Sigmoid colon (tissue), 4 donors: ENCODE measurements around the gene CAMK4.

Experiments used
- CTCF ChIP-seq, 4 experiments: fragments of 450-650 bp in 3 of 4; fragments of 200-600 bp in 1 of 4; IDR thresholded peaks; one replicate each; pipeline ENCODE4 v1.5.1; 2016 to 2019; ENCODE audit warnings: antibody characterized with exemption in 4 of 4, mild to moderate bottlenecking in 3 of 4, moderate library complexity in 2 of 4
- POLR2A ChIP-seq, 2 donors: fragments of 450-650 bp; IDR thresholded peaks; one replicate each; pipeline ENCODE4 v1.6.1; 2016; ENCODE audit warnings: antibody characterized with exemption in 2 of 2, mild to moderate bottlenecking in 2 of 2, moderate library complexity in 2 of 2
- POLR2AphosphoS5 ChIP-seq, 4 donors: sonication (generic); formaldehyde crosslinking; IDR thresholded peaks; one replicate each; pipeline ENCODE4 v1.6.1; 2017; ENCODE audit warnings: antibody characterized with exemption in 4 of 4

- no peak for TF ChIP-seq CTCF (IDR thresholded peaks at IDR 0.05)
- no peak for TF ChIP-seq POLR2AphosphoS5 (IDR thresholded peaks at IDR 0.05)
- no peak for TF ChIP-seq POLR2A (IDR thresholded peaks at IDR 0.05)
These were observed 262.7 kb downstream of the CAMK4 start for GRCh38 chr5:111486926-111487325.
